ENCODE results near the gene TECR.
"Not testable (repeated sequence)": the region's sequence is repeated elsewhere in the genome, so short reads cannot be mapped to it uniquely, and the experiment has no call there.

DNA sequence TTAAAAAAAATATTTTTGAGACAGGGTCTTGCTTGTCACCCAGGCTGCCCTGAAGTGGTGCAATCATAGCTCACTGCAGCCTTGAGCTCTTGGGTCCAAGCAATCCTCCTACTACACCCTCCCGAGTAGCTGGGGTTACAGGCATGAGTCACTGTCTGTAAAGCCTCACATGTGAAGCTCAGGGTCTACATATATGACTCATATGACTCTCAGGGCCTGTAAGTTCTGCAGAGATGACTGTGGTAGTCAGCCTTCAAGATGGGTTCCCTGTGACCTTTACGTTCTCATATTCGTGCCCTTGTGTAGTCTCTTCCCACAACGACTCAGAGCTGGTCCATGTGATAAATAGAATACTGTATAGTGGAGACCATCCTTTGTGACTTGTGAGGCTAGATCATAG is 60.0 kb downstream of the TECR start:
- not testable (repeated sequence) for TF ChIP-seq POLR2A (IDR thresholded peaks at IDR 0.05; ENCODE audit: low read depth, low read length); POLR2AphosphoS5 (IDR thresholded peaks at IDR 0.05; ENCODE audit: insufficient read depth, low read depth, low read length); EZH2 (IDR thresholded peaks at IDR 0.05; ENCODE audit: borderline replicate concordance, low read depth, low read length, severe bottlenecking); MYC (IDR thresholded peaks at IDR 0.05; ENCODE audit: low read depth, low read length); JUN (IDR thresholded peaks at IDR 0.05; ENCODE audit: borderline replicate concordance, insufficient read depth, insufficient read length, low read depth); GATA2 (IDR thresholded peaks at IDR 0.05; ENCODE audit: insufficient read depth, insufficient read length, low read depth, low read length)
- TF ChIP-seq, protein P1, sequence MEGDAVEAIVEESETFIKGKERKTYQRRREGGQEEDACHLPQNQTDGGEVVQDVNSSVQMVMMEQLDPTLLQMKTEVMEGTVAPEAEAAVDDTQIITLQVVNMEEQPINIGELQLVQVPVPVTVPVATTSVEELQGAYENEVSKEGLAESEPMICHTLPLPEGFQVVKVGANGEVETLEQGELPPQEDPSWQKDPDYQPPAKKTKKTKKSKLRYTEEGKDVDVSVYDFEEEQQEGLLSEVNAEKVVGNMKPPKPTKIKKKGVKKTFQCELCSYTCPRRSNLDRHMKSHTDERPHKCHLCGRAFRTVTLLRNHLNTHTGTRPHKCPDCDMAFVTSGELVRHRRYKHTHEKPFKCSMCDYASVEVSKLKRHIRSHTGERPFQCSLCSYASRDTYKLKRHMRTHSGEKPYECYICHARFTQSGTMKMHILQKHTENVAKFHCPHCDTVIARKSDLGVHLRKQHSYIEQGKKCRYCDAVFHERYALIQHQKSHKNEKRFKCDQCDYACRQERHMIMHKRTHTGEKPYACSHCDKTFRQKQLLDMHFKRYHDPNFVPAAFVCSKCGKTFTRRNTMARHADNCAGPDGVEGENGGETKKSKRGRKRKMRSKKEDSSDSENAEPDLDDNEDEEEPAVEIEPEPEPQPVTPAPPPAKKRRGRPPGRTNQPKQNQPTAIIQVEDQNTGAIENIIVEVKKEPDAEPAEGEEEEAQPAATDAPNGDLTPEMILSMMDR (IDR thresholded peaks at IDR 0.05; ENCODE audit: extremely low read depth in 1 of 2, insufficient read depth in 1 of 2, low read depth in 1 of 2, low read length in 2 of 2), result not testable (repeated sequence)
- TF ChIP-seq, protein P2, sequence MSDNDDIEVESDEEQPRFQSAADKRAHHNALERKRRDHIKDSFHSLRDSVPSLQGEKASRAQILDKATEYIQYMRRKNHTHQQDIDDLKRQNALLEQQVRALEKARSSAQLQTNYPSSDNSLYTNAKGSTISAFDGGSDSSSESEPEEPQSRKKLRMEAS (IDR thresholded peaks at IDR 0.05; ENCODE audit: insufficient read depth, insufficient read length), result not testable (repeated sequence)
